ENCODE data around the gene TMEM238. TPM values are rescaled to one million over a fixed set of nuclear protein-coding genes. Genes with fewer than 3 reads are reported as not detected.

Gene TMEM238
- total and polyA plus RNA-seq, 4 donors = 0.08 to 0.54 (median 0.47) TPM

- no peak for TF ChIP-seq ZBTB33 (IDR thresholded peaks at IDR 0.05)
- TF ChIP-seq SP1 (IDR thresholded peaks at IDR 0.05) = no peak
- no peak for TF ChIP-seq FOXA1 (IDR thresholded peaks at IDR 0.05)
- no peak for TF ChIP-seq NR2F2 (IDR thresholded peaks at IDR 0.05)
- TF ChIP-seq GABPA (IDR thresholded peaks at IDR 0.05 in 1 of 2, conservative IDR thresholded peaks at IDR 0.05 in 1 of 2) = no peak
Observed at GRCh38 chr19:55382522-55383054, 1.5 kb downstream of the TMEM238 start (continued).

GRCh38 chr19:55382013-55382412 lies 2.1 kb downstream of the TMEM238 start:
- Histone ChIP-seq H3K9me3 (ENCODE audit: control insufficient read depth in 4 of 4, low read length in 3 of 4) (no peaks in the 10 kb centered on the region), H3K4me1 (ENCODE audit: control insufficient read depth in 4 of 4, insufficient read depth in 4 of 4, low read length in 3 of 4) (peaks cover 11 to 24% (median 18%) of the 10 kb centered on the region in 4 donors), H3K36me3 (ENCODE audit: control insufficient read depth in 4 of 4, insufficient read depth in 3 of 4, low read depth in 1 of 4, low read length in 3 of 4) (no peaks in the 10 kb centered on the region), H3K4me3 (ENCODE audit: low read depth in 1 of 3, low read length in 3 of 3) (no peak overlapping the region), H3K27me3 (ENCODE audit: control insufficient read depth in 4 of 4, insufficient read depth in 4 of 4, low read length in 3 of 4) (peaks cover 0 to 2% (median 0%) of the 10 kb centered on the region in 4 donors), H3K9ac (ENCODE audit: low read depth in 1 of 2, low read length in 2 of 2) (no peak overlapping the region), H3K27ac (ENCODE audit: low read depth in 1 of 2, low read length in 2 of 2) (no peak overlapping the region)
- TF ChIP-seq YY1 (IDR thresholded peaks at IDR 0.05) = no peak
- TF ChIP-seq EGR1 (IDR thresholded peaks at IDR 0.05; ENCODE audit: low read depth in 2 of 2) = no peak
- TF ChIP-seq FOXA1 (IDR thresholded peaks at IDR 0.05) = no peak
- TF ChIP-seq SP1 (IDR thresholded peaks at IDR 0.05) = no peak
- TF ChIP-seq TAF1 (conservative IDR thresholded peaks at IDR 0.05) = no peak
- no peak for TF ChIP-seq HNF4G (IDR thresholded peaks at IDR 0.05)
- TF ChIP-seq ATF3 (IDR thresholded peaks at IDR 0.05) = no peak
- TF ChIP-seq ZBTB33 (IDR thresholded peaks at IDR 0.05) = no peak
- no peak for TF ChIP-seq CTCF (IDR thresholded peaks at IDR 0.05; ENCODE audit: low read depth, low read length, missing input control)
- TF ChIP-seq FOXA2 (IDR thresholded peaks at IDR 0.05) = no peak
- TF ChIP-seq MAX (IDR thresholded peaks at IDR 0.05) = no peak
- DNase-seq (ENCODE audit: low spot score) = no peak
- WGBS = 98% methylated on average over 5 of the region's 5 CpGs

GRCh38 chr19:55379174-55379573 lies 4.9 kb downstream of the TMEM238 start:
- no peak overlapping the region for H3K27ac ChIP-seq (ENCODE audit: low read depth in 1 of 2, low read length in 2 of 2)
- no peak for DNase-seq (ENCODE audit: low spot score)
- 74% methylated on average over 11 of the region's 11 CpGs for WGBS
- H3K4me3 ChIP-seq (ENCODE audit: low read depth in 1 of 3, low read length in 3 of 3) = no peak overlapping the region
- no peaks in the 10 kb centered on the region for H3K36me3 ChIP-seq (ENCODE audit: control insufficient read depth in 4 of 4, insufficient read depth in 3 of 4, low read depth in 1 of 4, low read length in 3 of 4)
- H3K9me3 ChIP-seq (ENCODE audit: control insufficient read depth in 4 of 4, low read length in 3 of 4) = no peaks in the 10 kb centered on the region
- H3K4me1 ChIP-seq (ENCODE audit: control insufficient read depth in 4 of 4, insufficient read depth in 4 of 4, low read length in 3 of 4) = peaks cover 4 to 6% (median 5%) of the 10 kb centered on the region in 4 donors
- peaks cover 0 to 2% (median 2%) of the 10 kb centered on the region in 4 donors for H3K27me3 ChIP-seq (ENCODE audit: control insufficient read depth in 4 of 4, insufficient read depth in 4 of 4, low read length in 3 of 4)
- H3K9ac ChIP-seq (ENCODE audit: low read depth in 1 of 2, low read length in 2 of 2) = no peak overlapping the region
- TF ChIP-seq CTCF (IDR thresholded peaks at IDR 0.05; ENCODE audit: low read depth, low read length, missing input control) = no peak
- TF ChIP-seq ZBTB33 (IDR thresholded peaks at IDR 0.05) = no peak
- TF ChIP-seq EGR1 (IDR thresholded peaks at IDR 0.05; ENCODE audit: low read depth in 2 of 2) = no peak
- no peak for TF ChIP-seq REST (IDR thresholded peaks at IDR 0.05)
- TF ChIP-seq FOXA1 (IDR thresholded peaks at IDR 0.05) = no peak
- no peak for TF ChIP-seq TAF1 (conservative IDR thresholded peaks at IDR 0.05)
